GM23338 (cell line): ENCODE results near the gene FLNB. TPM values are rescaled to one million over a fixed set of nuclear protein-coding genes. Genes with fewer than 3 reads are reported as not detected.

Experiments used
- ATAC-seq: fragments of 200-7000 bp; cut with Tn5 transposase; 3 replicates; pipeline ENCODE4 v1.9.1; 2020
- DNase-seq: peaks from one replicate; pipeline ENCODE4 v3.0.0-alpha.2; 2015; ENCODE audit warnings: low spot score
- H2AFZ ChIP-seq: fragments of 200-600 bp; sonication (generic); 2 replicates; pipeline ENCODE4 v1.8.0; 2016; ENCODE audit warnings: antibody characterized with exemption, mild to moderate bottlenecking, moderate library complexity
- H3F3A ChIP-seq: fragments of 200-600 bp; sonication (generic); replicated peaks from 2 replicates; pipeline ENCODE4 v1.8.0; 2017; ENCODE audit warnings: antibody characterized with exemption, mixed run types, low read depth
- H3K27ac ChIP-seq: fragments of 200-600 bp; sonication (generic); 2 replicates; pipeline ENCODE4 v1.6.1; 2016; ENCODE audit warnings: low read depth
- H3K27me3 ChIP-seq: fragments of 200-600 bp; sonication (generic); 2 replicates; pipeline ENCODE4 v1.8.0; 2016; ENCODE audit warnings: mild to moderate bottlenecking, mixed run types, moderate library complexity; ENCODE audit not compliant: insufficient read depth
- H3K36me3 ChIP-seq: fragments of 200-600 bp; sonication (generic); 2 replicates; pipeline ENCODE4 v1.8.0; 2016; ENCODE audit warnings: mild to moderate bottlenecking; ENCODE audit not compliant: insufficient read depth
- H3K4me1 ChIP-seq: fragments of 200-600 bp; sonication (generic); 2 replicates; pipeline ENCODE4 v1.8.0; 2016; ENCODE audit warnings: mild to moderate bottlenecking, moderate library complexity; ENCODE audit not compliant: insufficient read depth
- H3K4me2 ChIP-seq: fragments of 200-600 bp; sonication (generic); 2 replicates; pipeline ENCODE4 v1.7.1; 2017; ENCODE audit warnings: mixed run types
- H3K4me3 ChIP-seq: fragments of 200-600 bp; sonication (generic); 2 replicates; pipeline ENCODE4 v1.6.1; 2016; ENCODE audit warnings: mixed run types
- H3K79me2 ChIP-seq: fragments of 200-600 bp; sonication (generic); replicated peaks from 2 replicates; pipeline ENCODE4 v1.8.0; 2017; ENCODE audit warnings: mild to moderate bottlenecking; ENCODE audit not compliant: insufficient read depth
- H3K9me2 ChIP-seq: fragments of 200-600 bp; sonication (generic); 2 replicates; pipeline ENCODE4 v1.8.0; 2017; ENCODE audit not compliant: insufficient read depth
- H4K20me1 ChIP-seq: fragments of 200-600 bp; sonication (generic); replicated peaks from 2 replicates; pipeline ENCODE4 v1.8.0; 2017; ENCODE audit warnings: mild to moderate bottlenecking; ENCODE audit not compliant: insufficient read depth
- H3K27ac Mint-ChIP-seq: 2 replicates; pipeline ENCODE4 v1.8.0; 2020; ENCODE audit warnings: inconsistent platforms, mild to moderate bottlenecking, moderate library complexity, mixed read lengths
- H3K27me3 Mint-ChIP-seq: 3 replicates; pipeline ENCODE4 v1.8.0; 2022; ENCODE audit warnings: low read depth, mild to moderate bottlenecking, moderate library complexity, mixed read lengths, inconsistent platforms; ENCODE audit not compliant: insufficient read depth, poor library complexity
- H3K36me3 Mint-ChIP-seq: 3 replicates; pipeline ENCODE4 v1.8.0; 2021; ENCODE audit warnings: low read depth, mild to moderate bottlenecking, inconsistent platforms, moderate library complexity, mixed read lengths
- H3K4me1 Mint-ChIP-seq: 3 replicates; pipeline ENCODE4 v1.8.0; 2020; ENCODE audit warnings: mild to moderate bottlenecking, inconsistent platforms, mixed read lengths
- H3K4me3 Mint-ChIP-seq: 3 replicates; pipeline ENCODE4 v1.8.0; 2021; ENCODE audit warnings: moderate library complexity, mild to moderate bottlenecking, inconsistent platforms, mixed read lengths
- H3K9me3 Mint-ChIP-seq: 3 replicates; pipeline ENCODE4 v1.8.0; 2020; ENCODE audit warnings: moderate library complexity, mild to moderate bottlenecking, inconsistent platforms, mixed read lengths
- CREB1 ChIP-seq: fragments of 250-450 bp; sonication (Bioruptor Pico); IDR thresholded peaks from 2 replicates; pipeline ENCODE4 v1.5.0; 2020; ENCODE audit warnings: low read depth, mild to moderate bottlenecking, moderate library complexity
- EZH2 ChIP-seq: fragments of 200-600 bp; sonication (generic); IDR thresholded peaks from one replicate; pipeline ENCODE4 v1.8.0; 2017; ENCODE audit warnings: antibody characterized with exemption, mild to moderate bottlenecking, low read depth; ENCODE audit not compliant: unreplicated experiment
- JUNB ChIP-seq: IDR thresholded peaks from one replicate; pipeline ENCODE4 v1.6.1; 2016; ENCODE audit warnings: antibody characterized with exemption; ENCODE audit not compliant: unreplicated experiment
- NANOG ChIP-seq: IDR thresholded peaks from 2 replicates; pipeline ENCODE4 v1.6.1; 2016; ENCODE audit warnings: antibody characterized with exemption, borderline replicate concordance
- POLR2AphosphoS5 ChIP-seq: IDR thresholded peaks from 2 replicates; pipeline ENCODE4 v1.6.1; 2016; ENCODE audit warnings: antibody characterized with exemption, low read depth
- REST ChIP-seq: IDR thresholded peaks from one replicate; pipeline ENCODE4 v1.6.1; 2018; ENCODE audit warnings: antibody characterized with exemption; ENCODE audit not compliant: unreplicated experiment
- STAT1 ChIP-seq: IDR thresholded peaks from one replicate; pipeline ENCODE4 v1.6.1; 2016; ENCODE audit warnings: antibody characterized with exemption; ENCODE audit not compliant: unreplicated experiment
- ZNF114 ChIP-seq: fragments of 250-450 bp; sonication (Bioruptor Pico); IDR thresholded peaks from 2 replicates; pipeline ENCODE4 v1.5.0; 2020; ENCODE audit warnings: mild to moderate bottlenecking, moderate library complexity
- ZNF331 ChIP-seq: fragments of 250-450 bp; sonication (Bioruptor Pico); IDR thresholded peaks from 2 replicates; pipeline ENCODE4 v1.5.0; 2020; ENCODE audit warnings: low read depth, mild to moderate bottlenecking, moderate library complexity
- polyA plus RNA-seq: library from polyadenylated mRNA; unstranded; fragments of >200 nt; fragmentation: Nextera tagmentation; extraction: Ambion mirVana; gene quantifications from 2 replicates; pipeline ENCODE4 v1.2.1, GENCODE V29; 2016
- total RNA-seq: library from RNA; depleted of rRNA; stranded (reverse); fragments of >200 nt; shearing (Covaris generic); gene quantifications from 2 replicates; pipeline ENCODE4 v1.2.3, GENCODE V29; 2014
- TF ChIP-seq, protein P1 (sequence below): IDR thresholded peaks from 2 replicates; pipeline ENCODE4 v1.6.1; 2016; ENCODE audit warnings: antibody characterized with exemption

FLNB gene
- total and polyA plus RNA-seq, 2 experiments from 2014 or later = 39.7 to 179 TPM

GRCh38 chr3:58041826-58042324, 33.7 kb downstream of the FLNB start:
- no peak for ATAC-seq
- Histone ChIP-seq H3K4me2 (peak overlapping the region; percentile 49), H3K27ac (peak overlapping the region; percentile 88), H3K4me1 (peaks cover 64% of the 10 kb centered on the region), H3K36me3 (no peaks in the 10 kb centered on the region), H3K9me2 (no peaks in the 10 kb centered on the region), H3K27me3 (no peaks in the 10 kb centered on the region), H3F3A (peaks cover 4% of the 10 kb centered on the region), H3K4me3 (no peak overlapping the region), H2AFZ (no peak overlapping the region), H3K79me2 (peaks cover 91% of the 10 kb centered on the region), H4K20me1 (no peaks in the 10 kb centered on the region; the same call in 1 of the 2 replicates)
- DNase-seq = peak; percentile 74
- Mint-ChIP-seq H3K36me3 (0 out of 3 replicates have a peak, but pooled peaks cover 5% of the 10 kb centered on the region), H3K27ac (peak overlapping the region; percentile 85), H3K27me3 (peaks cover 8% of the 10 kb centered on the region), H3K4me3 (no peak overlapping the region), H3K9me3 (no peaks in the 10 kb centered on the region), H3K4me1 (peaks cover 71% of the 10 kb centered on the region)
- TF ChIP-seq JUNB (no peak), NANOG (peak; percentile 30; the same call in 1 of the 2 replicates), ZNF331 (CRISPR knock-in tag) (no peak)

DNA sequence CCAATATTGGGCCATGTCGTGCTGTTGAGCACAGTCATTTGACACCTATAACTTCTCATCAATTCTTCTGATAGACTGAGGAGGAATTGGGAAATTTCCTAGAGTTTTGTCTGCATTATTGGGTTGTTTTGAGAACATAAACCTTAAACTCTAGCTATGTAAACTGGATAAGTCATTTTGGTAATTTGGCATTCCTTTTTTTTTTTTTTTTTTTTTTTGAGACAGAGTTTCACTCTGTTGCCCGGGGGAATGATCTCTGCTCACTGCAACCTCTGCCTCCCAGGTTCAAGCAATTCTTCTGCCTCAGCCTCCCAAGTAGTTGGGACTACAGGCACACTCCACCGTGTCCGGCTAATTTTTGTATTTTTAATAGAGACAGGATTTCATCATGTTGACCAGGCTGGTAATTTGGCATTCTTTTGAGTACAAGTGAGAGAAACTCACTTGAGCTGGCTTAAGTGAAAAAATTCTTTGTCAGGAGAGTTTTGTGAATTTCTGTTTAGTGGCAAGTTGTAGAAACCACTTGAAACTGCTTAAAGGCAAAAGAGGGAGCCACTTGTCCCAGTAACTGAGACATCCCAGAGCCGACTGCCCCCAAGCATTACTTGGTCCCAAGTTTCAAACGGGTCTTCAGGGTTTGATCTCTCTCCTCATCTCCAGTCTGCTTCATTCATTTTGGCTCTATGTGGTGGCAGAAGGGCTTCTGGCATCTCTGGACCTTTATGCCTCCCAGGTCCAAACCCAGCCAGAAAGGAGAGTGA, 34.9 kb downstream of the FLNB start:
- Histone ChIP-seq H3K9me2 (no peaks in the 10 kb centered on the region), H3K4me2 (peak overlapping the region; percentile 49), H3K4me3 (no peak overlapping the region), H3F3A (peaks cover 4% of the 10 kb centered on the region), H4K20me1 (no peaks in the 10 kb centered on the region; the same call in 1 of the 2 replicates), H2AFZ (no peak overlapping the region), H3K27me3 (no peaks in the 10 kb centered on the region), H3K4me1 (peaks cover 61% of the 10 kb centered on the region), H3K36me3 (no peaks in the 10 kb centered on the region), H3K79me2 (peaks cover 91% of the 10 kb centered on the region), H3K27ac (peak overlapping the region; percentile 88)
- H3K4me3 Mint-ChIP-seq = no peak overlapping the region; the same call in 2 of the 3 replicates
- no peaks in the 10 kb centered on the region for H3K9me3 Mint-ChIP-seq
- peak overlapping the region; percentile 74 for H3K27ac Mint-ChIP-seq
- TF ChIP-seq JUNB (no peak), CREB1 (CRISPR knock-in tag) (no peak), POLR2AphosphoS5 (no peak)
- TF ChIP-seq, protein P1, sequence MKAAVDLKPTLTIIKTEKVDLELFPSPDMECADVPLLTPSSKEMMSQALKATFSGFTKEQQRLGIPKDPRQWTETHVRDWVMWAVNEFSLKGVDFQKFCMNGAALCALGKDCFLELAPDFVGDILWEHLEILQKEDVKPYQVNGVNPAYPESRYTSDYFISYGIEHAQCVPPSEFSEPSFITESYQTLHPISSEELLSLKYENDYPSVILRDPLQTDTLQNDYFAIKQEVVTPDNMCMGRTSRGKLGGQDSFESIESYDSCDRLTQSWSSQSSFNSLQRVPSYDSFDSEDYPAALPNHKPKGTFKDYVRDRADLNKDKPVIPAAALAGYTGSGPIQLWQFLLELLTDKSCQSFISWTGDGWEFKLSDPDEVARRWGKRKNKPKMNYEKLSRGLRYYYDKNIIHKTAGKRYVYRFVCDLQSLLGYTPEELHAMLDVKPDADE = no peak
- peaks cover 8% of the 10 kb centered on the region for H3K27me3 Mint-ChIP-seq
- H3K36me3 Mint-ChIP-seq = no peaks in the 10 kb centered on the region
- DNase-seq = no peak
- H3K4me1 Mint-ChIP-seq = peaks cover 69% of the 10 kb centered on the region
- ATAC-seq = no peak

- Mint-ChIP-seq H3K27ac (peak overlapping the region; percentile 74), H3K4me3 (no peak overlapping the region), H3K4me1 (peaks cover 72% of the 10 kb centered on the region), H3K27me3 (peaks cover 11% of the 10 kb centered on the region), H3K9me3 (no peaks in the 10 kb centered on the region), H3K36me3 (no peaks in the 10 kb centered on the region)
- no peak overlapping the region for H3K4me3 ChIP-seq
- H3K4me2 ChIP-seq = peak overlapping the region; percentile 49
- peak overlapping the region; percentile 88; the same call in 1 of the 2 replicates for H3K27ac ChIP-seq
- DNase-seq (no peak), ATAC-seq (peak; percentile 6)
- H3K9me2 ChIP-seq = no peaks in the 10 kb centered on the region
- H3F3A ChIP-seq = peaks cover 4% of the 10 kb centered on the region
- H3K79me2 ChIP-seq = peaks cover 91% of the 10 kb centered on the region
- no peaks in the 10 kb centered on the region for H3K27me3 ChIP-seq
- no peak overlapping the region for H2AFZ ChIP-seq
- H4K20me1 ChIP-seq = no peaks in the 10 kb centered on the region; the same call in 1 of the 2 replicates
- H3K36me3 ChIP-seq = no peaks in the 10 kb centered on the region
- H3K4me1 ChIP-seq = peaks cover 61% of the 10 kb centered on the region
- TF ChIP-seq, protein P1 = no peak
- TF ChIP-seq REST = no peak
- no peak for TF ChIP-seq NANOG
- TF ChIP-seq ZNF114 (CRISPR knock-in tag) = no peak
- TF ChIP-seq ZNF331 (CRISPR knock-in tag) = no peak
- no peak for TF ChIP-seq JUNB
- TF ChIP-seq POLR2AphosphoS5 = no peak
- TF ChIP-seq EZH2 = no peak
- no peak for TF ChIP-seq CREB1 (CRISPR knock-in tag)
- no peak for TF ChIP-seq STAT1
Measured at GRCh38 chr3:58043933-58044332, 35.7 kb downstream of the FLNB start.
